Omental fat pad (tissue), 4 donors: ENCODE data around the gene SCLY. TPM values are rescaled to one million over a fixed set of nuclear protein-coding genes. Genes with fewer than 3 reads are reported as not detected.
A peak's percentile ranks its signal among the peaks of the same experiment; 100 is the strongest.

Experiments used
- ATAC-seq: fragments of 150-250 bp; one replicate; pipeline ENCODE4 v1.9.1; 2016; ENCODE audit warnings: mild to moderate bottlenecking, moderate library complexity; ENCODE audit not compliant: low FRiP score
- DNase-seq: peaks from one replicate; pipeline ENCODE4 v3.0.0-alpha.2; 2019; ENCODE audit warnings: low spot score
- CTCF ChIP-seq, 3 donors: fragments of 450-650 bp; IDR thresholded peaks; one replicate each; pipeline ENCODE4 v1.5.1; 2016 to 2017; ENCODE audit warnings: antibody characterized with exemption in 3 of 3, mild to moderate bottlenecking in 3 of 3, moderate library complexity in 2 of 3
- total RNA-seq, 4 donors: library from RNA; depleted of rRNA; stranded (reverse); fragments of >200 nt; gene quantifications; one replicate each; pipeline ENCODE4 v1.1.0, GENCODE V29; 2016

Gene SCLY
- total RNA-seq, 4 donors from 2014 or later: 7.3 to 15.8 (median 12.5) TPM

DNA sequence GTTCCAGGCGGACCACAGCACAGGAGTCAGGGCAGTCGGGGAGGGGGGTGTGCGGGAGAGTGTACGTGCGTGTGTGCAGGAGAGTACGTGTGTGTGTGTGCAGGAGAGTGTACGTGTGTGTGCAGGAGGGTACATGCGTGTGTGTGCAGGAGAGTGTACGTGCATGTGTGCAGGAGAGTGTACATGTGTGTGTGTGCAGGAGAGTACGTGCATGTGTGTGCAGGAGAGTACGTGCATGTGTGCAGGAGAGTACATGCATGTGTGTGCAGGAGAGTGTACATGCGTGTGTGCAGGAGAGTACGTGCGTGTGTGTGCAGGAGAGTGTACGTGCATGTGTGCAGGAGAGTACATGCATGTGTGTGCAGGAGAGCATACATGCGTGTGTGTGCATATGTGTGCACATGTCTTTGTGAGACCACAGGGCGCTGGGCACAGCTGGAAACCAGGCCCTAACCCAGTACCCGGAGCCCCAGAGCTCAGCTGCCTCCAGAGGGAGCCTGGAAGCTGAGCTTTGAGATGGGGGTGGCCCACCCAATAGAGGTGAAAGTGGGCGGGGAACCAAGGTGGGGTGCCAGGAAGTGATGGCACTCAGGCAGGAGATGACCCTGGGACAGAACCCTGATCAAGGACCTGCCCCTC is 63.8 kb downstream of the SCLY start:
- no peak for TF ChIP-seq CTCF (IDR thresholded peaks at IDR 0.05)
- DNase-seq (no peak), ATAC-seq (no peak)

DNA sequence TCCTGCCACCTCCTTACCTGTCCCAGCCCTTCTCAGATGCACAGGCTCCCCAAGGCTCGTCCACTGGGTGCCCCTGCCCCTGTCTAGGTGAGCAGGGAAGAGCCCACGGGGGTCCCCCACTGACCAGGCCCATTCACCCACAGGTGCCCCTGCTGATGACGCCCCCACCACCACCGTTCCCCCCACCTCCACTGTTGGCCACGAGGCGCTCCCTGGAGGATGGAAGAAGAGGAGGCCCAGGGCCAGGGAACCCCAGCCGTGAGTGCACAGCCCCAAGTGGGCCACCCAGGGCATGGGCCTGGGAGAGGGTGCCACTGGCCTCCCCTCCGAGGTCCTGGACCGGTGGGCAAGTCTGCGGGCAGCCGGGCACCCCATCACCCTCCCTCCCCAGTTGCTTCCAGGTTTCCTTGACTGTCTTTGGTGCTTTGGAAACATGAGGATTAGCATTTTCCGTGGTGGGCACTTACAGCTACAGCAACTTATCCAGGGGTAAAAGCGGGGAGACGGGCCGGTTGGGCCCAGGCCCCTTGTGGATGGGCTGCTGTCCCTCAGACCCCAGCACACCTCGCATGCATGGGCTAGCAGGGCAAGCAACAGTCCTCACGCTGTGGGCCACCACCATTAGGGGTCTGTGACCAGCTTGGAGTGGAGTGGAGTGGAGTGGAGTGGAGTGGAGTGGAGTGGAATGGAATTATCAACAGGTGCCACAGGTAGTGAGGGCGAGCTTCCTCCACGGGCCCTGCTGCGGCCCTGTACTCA is 64.5 kb downstream of the SCLY start:
- DNase-seq (no peak), ATAC-seq (no peak)
- no peak for TF ChIP-seq CTCF (IDR thresholded peaks at IDR 0.05)

DNA sequence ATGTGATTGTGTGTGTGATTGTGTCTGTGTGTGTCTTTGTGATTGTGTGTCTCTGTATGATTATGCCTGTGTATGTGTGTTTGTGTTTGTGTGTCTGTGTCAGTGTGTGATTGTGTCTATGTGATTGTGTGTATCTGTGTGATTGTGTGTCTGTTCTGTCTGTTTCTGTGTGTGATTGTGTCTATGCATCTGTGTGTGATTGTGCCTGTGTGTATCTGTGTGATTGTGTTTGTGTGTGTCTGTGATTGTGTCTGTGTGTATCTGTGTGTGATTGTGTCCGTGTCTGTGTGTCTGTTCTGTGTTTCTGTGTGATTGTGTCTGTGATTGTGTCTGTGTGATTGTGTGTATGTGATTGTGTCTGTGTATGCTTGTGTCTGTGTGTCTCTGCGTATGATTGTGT is 65.5 kb downstream of the SCLY start:
- no peak for ATAC-seq
- DNase-seq: no peak
- no peak for TF ChIP-seq CTCF (IDR thresholded peaks at IDR 0.05)

DNA sequence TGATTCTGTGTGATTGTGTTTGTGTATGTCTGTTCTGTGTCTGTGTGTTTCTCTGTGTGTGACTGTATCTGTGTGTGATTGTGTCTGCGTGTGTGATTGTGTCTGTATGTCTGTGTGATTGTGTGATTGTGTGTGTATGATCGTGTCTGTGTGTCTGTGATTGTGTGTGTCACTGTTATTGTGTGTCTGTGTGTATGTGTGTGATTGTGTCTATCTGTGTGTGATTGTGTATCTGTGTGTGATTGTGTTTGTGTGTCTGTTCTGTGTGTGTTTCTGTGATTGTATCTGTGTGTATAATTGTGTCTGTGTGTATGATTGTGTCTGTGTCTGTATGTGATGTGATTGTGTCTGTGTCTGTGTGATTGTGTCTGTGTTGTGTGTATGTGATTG is 66.0 kb downstream of the SCLY start:
- DNase-seq: no peak
- no peak for ATAC-seq
- no peak for TF ChIP-seq CTCF (IDR thresholded peaks at IDR 0.05)

DNA sequence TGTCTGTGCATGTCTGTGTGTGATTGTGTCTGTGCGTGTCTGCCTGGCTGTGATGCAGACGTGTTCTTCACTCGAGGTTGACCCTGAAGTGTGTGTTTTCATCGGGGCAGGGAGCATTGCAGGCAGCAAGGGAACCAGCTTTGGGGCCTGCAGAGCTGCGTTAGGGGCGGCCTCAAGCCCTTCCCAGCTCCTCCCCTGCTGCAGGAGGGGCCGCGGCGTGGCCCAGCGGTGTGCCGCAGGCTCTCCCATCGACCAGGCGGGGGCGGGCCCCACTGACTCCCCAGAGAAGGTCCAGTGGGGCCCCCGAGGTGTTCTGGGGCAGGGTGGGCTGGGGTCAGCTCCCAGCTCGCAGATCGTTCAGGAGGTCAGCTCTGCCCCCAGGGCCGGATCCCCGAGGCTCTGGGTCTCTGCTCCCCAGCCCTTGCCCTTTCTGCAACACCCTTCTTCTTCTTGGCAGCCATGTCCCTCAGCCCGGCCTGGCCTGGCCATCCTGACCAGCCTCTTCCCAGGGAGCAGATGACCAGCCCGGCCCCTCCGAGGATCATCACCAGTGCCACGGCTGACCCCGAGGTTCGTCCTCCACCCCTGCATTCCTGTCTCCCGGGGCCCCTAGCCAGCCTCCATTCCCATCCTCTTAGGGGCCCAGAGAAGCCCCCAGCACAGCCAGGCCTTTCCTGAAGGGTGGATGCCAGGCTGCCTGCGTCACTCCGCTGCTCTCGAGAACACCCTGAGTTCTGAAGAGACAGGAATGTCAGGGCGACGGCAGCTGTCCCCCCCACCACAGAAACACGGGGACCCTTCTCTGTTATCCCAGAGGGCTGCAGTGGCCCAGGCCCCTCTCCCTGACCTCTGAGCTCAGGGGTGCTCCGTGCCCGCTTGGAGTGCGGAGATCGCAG is 66.6 kb downstream of the SCLY start:
- DNase-seq: no peak
- peak; percentile 49 for ATAC-seq

GRCh38 chr2:238128061-238128440 is 67.2 kb downstream of the SCLY start:
- DNase-seq (no peak), ATAC-seq (no peak)
- no peak for TF ChIP-seq CTCF (IDR thresholded peaks at IDR 0.05)

More for the DNA sequence above, 66.6 kb downstream of the SCLY start:
- no peak for TF ChIP-seq CTCF (IDR thresholded peaks at IDR 0.05)
